GM19468 (cell line): ENCODE measurements around the gene IGDCC3.
"Not testable (repeated sequence)": the region's sequence is repeated elsewhere in the genome, so short reads cannot be mapped to it uniquely, and the experiment has no call there.

Experiments used
- ATAC-seq: cut with Tn5 transposase; IDR thresholded peaks from one replicate; pipeline ENCODE4 v1.9.1; 2021; ENCODE audit warnings: mild to moderate bottlenecking, moderate library complexity, moderate number of reproducible peaks; ENCODE audit not compliant: unreplicated experiment; ENCODE audit errors: extremely low read depth

The IGDCC3 gene

DNA sequence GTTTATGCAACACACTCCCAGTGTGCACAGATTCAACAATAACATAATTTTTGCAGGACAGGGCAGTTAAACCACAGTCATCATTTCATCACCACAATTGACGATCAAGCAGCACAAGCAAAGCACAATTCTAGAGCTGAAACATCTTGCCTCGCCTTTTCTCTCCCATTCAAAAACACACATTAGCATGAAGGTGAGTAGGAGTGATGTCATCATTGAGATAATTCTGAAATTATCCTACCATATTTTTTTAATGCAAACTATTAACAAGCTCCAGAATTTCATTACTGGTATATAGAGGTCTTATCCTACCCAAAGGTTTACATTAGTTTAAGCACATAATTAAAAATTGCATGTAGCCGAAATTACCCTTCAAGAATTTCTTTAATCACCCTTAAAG lies 3.5 kb downstream of the IGDCC3 start:
- no peak for ATAC-seq

DNA sequence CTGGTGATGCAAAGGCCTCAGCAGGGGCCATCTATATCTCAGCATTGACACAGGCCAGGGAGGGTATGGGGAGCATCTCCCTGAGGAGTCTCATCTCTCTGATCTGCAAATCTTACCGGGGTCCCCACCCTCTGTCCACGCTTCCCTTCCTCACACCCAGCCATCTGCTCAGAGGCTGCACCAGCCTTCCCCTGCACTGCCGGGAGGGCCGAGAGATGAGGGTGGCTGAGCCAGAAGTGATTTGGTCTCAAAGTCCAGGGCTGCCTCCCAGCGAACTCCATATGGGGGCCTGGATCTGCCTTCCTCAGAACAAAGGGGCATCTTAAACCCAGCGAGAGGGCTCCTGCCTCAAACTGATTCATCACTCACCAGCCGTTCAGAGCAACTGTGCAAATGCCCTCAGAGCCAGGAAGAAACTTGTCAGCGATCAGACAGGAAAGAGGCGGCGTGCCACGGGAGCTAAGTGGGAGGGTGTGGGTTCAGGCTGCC lies 4.6 kb downstream of the IGDCC3 start:
- ATAC-seq, result no peak

DNA sequence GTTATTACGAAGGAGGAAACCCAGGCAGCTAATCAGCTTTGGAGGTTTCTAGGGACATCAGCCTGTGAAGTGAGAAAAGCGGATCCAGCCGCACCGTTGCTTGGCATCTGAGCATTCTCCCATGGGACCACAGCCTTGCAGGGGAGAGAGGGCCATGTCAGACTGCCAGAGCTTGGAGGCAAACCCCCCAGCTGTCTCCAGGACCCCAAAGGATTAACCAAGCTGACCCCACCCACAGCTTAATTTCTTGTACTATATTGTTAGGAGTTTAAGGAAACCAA lies 5.1 kb downstream of the IGDCC3 start:
- ATAC-seq, result no peak

DNA sequence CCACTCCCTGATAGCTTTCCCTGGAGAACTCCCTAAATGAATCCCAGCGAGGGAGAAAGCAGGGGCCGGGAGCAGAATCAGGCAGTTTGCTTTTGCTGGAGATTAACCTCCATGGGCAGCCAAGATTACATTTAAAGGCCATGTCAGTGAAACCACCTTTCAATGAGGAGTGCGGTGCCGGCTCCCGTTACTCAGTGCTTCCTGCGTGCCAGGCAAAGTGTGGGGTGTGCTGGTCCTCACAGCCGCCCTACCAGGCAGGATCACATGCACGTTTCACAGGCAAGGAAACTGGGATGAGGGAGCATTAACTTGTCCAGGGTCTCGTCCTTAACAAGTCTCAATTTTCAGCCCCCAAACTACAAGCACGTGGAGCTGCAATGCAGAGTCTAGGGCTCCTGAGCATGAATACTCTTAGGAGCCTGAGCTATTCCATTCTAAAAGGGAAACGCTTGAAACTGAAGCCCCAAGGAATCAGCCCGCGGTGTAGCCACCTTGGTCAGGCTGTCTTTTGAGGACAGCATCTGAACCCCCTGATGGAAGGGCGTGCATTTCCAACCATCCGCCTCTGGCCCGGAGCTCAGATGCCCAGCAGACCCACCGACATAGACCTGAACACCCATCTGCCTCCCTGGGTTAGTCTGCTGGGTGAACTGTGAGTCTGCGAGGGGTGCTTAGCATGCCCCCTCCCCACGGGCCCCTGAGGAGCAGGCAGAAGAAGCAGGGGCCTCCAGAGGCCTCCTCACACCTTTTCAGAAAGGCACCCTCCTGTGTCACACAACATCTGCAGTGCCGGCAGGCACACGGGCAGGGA lies 5.6 kb downstream of the IGDCC3 start:
- ATAC-seq, result no peak

GRCh38 chr15:65370885-65371284 lies 6.9 kb downstream of the IGDCC3 start:
- no peak for ATAC-seq

DNA sequence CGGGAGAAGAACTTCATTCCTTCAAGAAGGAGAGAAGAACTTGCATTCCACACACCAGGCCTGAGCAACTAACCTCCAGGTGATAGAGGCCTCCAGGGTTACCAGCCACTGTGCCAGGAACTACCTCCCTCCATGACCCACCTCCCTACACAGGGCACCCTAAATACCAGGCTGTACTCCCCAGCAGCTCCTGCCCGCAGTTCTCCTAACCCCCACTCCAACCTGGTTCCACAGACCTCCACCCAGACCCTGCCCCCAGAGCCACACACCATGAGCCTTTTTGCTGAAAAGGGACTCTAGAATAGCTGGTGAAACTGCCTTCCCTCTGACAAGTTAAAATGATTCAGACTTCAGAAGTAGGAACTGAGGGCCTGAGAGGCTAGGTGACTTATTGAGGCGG lies 8.2 kb downstream of the IGDCC3 start:
- ATAC-seq, result no peak

DNA sequence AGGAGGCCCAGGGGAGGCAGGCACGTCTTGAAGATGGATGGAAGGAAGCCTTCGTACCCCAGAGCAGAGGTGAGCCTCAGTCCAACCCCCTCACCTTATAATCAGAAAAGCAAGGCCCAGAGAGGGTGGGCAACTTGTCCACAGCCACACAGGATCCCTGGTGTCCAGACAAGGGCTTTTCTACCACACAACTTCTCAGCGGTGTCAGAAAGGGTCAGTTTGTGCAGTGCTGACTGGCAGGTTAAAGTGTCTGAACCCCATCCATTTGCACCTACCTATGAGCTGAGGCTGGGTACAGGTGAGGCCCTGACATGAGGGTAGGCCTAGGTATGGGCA lies 8.6 kb downstream of the IGDCC3 start:
- ATAC-seq, result no peak

GRCh38 chr15:65368302-65369211 lies 9.2 kb downstream of the IGDCC3 start:
- no peak for ATAC-seq

GRCh38 chr15:65366122-65366892 lies 11.5 kb downstream of the IGDCC3 start:
- ATAC-seq, result no peak

- no peak for ATAC-seq
Observed at GRCh38 chr15:65365229-65365628, 12.6 kb downstream of the IGDCC3 start.

- no peak for ATAC-seq
Observed at GRCh38 chr15:65363766-65364165, 14.0 kb downstream of the IGDCC3 start.

GRCh38 chr15:65363306-65363705 lies 14.5 kb downstream of the IGDCC3 start:
- ATAC-seq, result no peak

- ATAC-seq, result no peak
Observed at GRCh38 chr15:65362491-65362890, 15.3 kb downstream of the IGDCC3 start.

- no peak for ATAC-seq
Observed at GRCh38 chr15:65361708-65362459, 15.9 kb downstream of the IGDCC3 start.

- ATAC-seq, result no peak
Observed at GRCh38 chr15:65360506-65360905, 17.3 kb downstream of the IGDCC3 start.

DNA sequence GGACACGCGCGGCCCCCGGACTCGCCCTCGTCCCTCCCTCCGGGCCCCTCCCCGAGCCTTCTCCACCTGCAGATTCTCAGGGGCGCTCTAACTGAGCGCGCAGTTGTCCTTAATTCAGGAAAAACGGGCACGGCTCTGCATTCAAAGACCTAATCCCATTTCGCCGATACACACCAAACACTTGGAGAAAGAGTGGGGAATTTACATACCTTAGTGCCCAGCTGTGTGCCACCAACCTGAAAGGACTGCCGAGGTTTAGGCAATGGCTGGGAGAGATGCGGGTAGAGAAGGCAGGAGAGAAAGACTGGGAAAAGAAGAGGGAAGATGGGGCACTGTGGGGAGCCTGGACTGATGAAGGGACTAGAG lies 21.8 kb downstream of the IGDCC3 start:
- no peak for ATAC-seq

DNA sequence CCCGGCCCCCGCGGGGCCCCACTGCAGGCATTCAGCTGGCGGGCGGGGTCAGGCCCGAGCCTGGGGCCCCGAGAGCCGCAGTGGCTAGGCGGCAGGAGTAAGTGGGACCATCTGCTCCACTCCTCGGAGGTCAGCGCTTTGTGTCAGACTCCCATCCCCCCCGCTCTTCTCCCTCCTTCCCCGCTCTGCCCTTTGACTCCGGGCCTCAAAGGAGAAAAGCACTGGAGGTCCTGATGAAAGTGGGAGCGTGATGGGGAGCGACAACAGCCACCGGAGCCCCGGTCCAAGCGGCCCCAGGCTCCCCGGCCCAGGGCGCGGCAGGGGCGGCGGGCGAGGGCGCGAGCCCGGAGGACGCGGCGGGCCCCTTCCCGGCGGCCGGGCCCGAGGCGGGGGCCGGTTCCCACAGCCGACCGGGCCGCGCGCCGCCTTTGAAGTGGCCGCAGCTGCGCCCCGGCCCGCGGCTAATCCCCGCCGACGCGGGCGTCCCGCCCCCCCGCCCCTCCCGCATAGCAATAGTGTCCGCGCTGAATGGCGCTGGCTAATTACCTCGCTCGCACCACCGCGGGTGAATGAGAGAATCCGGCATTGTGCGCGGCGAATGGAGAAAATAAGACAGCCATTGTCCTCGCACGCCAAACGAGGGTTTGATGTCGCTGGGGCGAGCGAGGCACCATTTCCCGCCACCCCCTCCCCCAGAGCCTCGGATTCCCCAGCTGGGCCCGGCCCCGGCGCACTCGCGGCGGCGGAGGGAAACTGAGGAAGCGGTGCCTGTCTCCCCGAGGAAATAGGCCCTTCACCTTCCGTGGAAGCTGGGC lies 22.4 kb downstream of the IGDCC3 start:
- no peak for ATAC-seq

- no peak for ATAC-seq
Observed at GRCh38 chr15:65354835-65355172, 23.0 kb downstream of the IGDCC3 start.

DNA sequence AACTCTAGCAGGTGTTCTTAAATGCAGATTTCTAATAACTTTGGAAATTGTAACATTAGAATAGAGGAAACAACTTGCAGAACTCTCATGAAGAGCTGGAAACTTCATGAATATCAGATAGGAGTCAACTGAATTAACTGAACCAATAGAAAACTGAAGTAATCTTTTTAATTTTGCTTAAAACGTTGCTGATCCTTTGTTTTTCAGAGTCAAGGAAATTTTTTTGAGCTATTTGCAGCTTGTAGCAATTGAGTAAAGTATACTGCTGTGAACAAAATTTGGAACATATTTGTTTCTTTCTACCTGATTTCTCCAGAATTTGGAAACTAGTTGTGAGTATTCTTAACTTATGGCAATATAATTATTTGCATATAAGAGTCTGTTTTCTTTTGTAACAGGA lies 25.8 kb downstream of the IGDCC3 start:
- ATAC-seq, result not testable (repeated sequence)
